Subcutaneous abdominal adipose tissue (tissue), 5 donors: Measurements from ENCODE around the gene SLC4A5.

Source experiments
- H3K27ac ChIP-seq: one replicate; pipeline ENCODE4 v1.7.0; 2013; ENCODE audit warnings: low read depth, mild to moderate bottlenecking, inconsistent platforms, low read length, moderate library complexity
- H3K27me3 ChIP-seq, 5 donors: one replicate each; pipeline ENCODE4 v1.7.0; 2013; ENCODE audit warnings: low read length in 5 of 5, inconsistent platforms in 1 of 5; ENCODE audit not compliant: control insufficient read depth in 5 of 5, insufficient read depth in 4 of 5
- H3K36me3 ChIP-seq, 5 donors: one replicate each; pipeline ENCODE4 v1.7.0; 2013; ENCODE audit warnings: low read length in 5 of 5; ENCODE audit not compliant: control insufficient read depth in 5 of 5, insufficient read depth in 5 of 5
- H3K4me1 ChIP-seq, 5 donors: one replicate each; pipeline ENCODE4 v1.7.0; 2013; ENCODE audit warnings: low read length in 5 of 5, mild to moderate bottlenecking in 3 of 5, moderate library complexity in 1 of 5; ENCODE audit not compliant: control insufficient read depth in 5 of 5, insufficient read depth in 5 of 5
- H3K4me3 ChIP-seq, 5 donors: one replicate each; pipeline ENCODE4 v1.7.0; 2013; ENCODE audit warnings: low read length in 5 of 5, low read depth in 1 of 5
- H3K9ac ChIP-seq, 5 donors: one replicate each; pipeline ENCODE4 v1.7.0; 2013; ENCODE audit warnings: low read length in 5 of 5, mild to moderate bottlenecking in 4 of 5, moderate library complexity in 3 of 5
- H3K9me3 ChIP-seq, 5 donors: one replicate each; pipeline ENCODE4 v1.7.0; 2013; ENCODE audit warnings: low read length in 5 of 5; ENCODE audit not compliant: control insufficient read depth in 5 of 5
- donor health status: healthy.
- donor health status: healthy.
- donor health status: healthy.
- donor health status: healthy.
- donor health status: healthy.

SLC4A5 gene

GRCh38 chr2:74301262-74301661, 42.0 kb downstream of the SLC4A5 start:
- Histone ChIP-seq H3K4me3 (no peak overlapping the region), H3K9ac (no peak overlapping the region), H3K27me3 (no peaks in the 10 kb centered on the region), H3K27ac (no peak overlapping the region), H3K9me3 (peaks cover 0 to 5% (median 0%) of the 10 kb centered on the region in 5 donors), H3K4me1 (no peaks in the 10 kb centered on the region), H3K36me3 (peaks cover 0 to 4% (median 4%) of the 10 kb centered on the region in 5 donors)

- H3K9ac ChIP-seq = no peak overlapping the region
- H3K9me3 ChIP-seq = peaks cover 0 to 5% (median 0%) of the 10 kb centered on the region in 5 donors
- no peaks in the 10 kb centered on the region for H3K4me1 ChIP-seq
- peaks cover 0 to 4% (median 4%) of the 10 kb centered on the region in 5 donors for H3K36me3 ChIP-seq
- no peak overlapping the region for H3K4me3 ChIP-seq
- H3K27ac ChIP-seq = no peak overlapping the region
- no peaks in the 10 kb centered on the region for H3K27me3 ChIP-seq
These were observed 42.7 kb downstream of the SLC4A5 start for GRCh38 chr2:74300506-74300905.

- Histone ChIP-seq H3K9me3 (peaks cover 0 to 5% (median 0%) of the 10 kb centered on the region in 5 donors), H3K4me1 (no peaks in the 10 kb centered on the region), H3K27me3 (no peaks in the 10 kb centered on the region), H3K9ac (no peak overlapping the region), H3K27ac (no peak overlapping the region), H3K4me3 (no peak overlapping the region), H3K36me3 (no peaks in the 10 kb centered on the region)
These were observed 45.3 kb downstream of the SLC4A5 start for GRCh38 chr2:74297950-74298349.

- Histone ChIP-seq H3K4me3 (no peak overlapping the region), H3K9ac (no peak overlapping the region), H3K9me3 (peaks cover 0 to 5% (median 0%) of the 10 kb centered on the region in 5 donors), H3K4me1 (no peaks in the 10 kb centered on the region), H3K36me3 (no peaks in the 10 kb centered on the region), H3K27me3 (no peaks in the 10 kb centered on the region), H3K27ac (no peak overlapping the region)
These were observed 45.8 kb downstream of the SLC4A5 start for GRCh38 chr2:74297391-74297790.

- no peak overlapping the region for H3K4me3 ChIP-seq
- H3K9me3 ChIP-seq = peaks cover 0 to 5% (median 0%) of the 10 kb centered on the region in 5 donors
- H3K9ac ChIP-seq = no peak overlapping the region
- H3K4me1 ChIP-seq = no peaks in the 10 kb centered on the region
- no peaks in the 10 kb centered on the region for H3K27me3 ChIP-seq
- no peaks in the 10 kb centered on the region for H3K36me3 ChIP-seq
- H3K27ac ChIP-seq = no peak overlapping the region
These were observed 49.8 kb downstream of the SLC4A5 start for GRCh38 chr2:74293191-74293991.

- no peaks in the 10 kb centered on the region for H3K36me3 ChIP-seq
- H3K27ac ChIP-seq = no peak overlapping the region
- no peaks in the 10 kb centered on the region for H3K27me3 ChIP-seq
- H3K4me3 ChIP-seq = no peak overlapping the region
- no peaks in the 10 kb centered on the region for H3K4me1 ChIP-seq
- H3K9ac ChIP-seq = no peak overlapping the region
- no peaks in the 10 kb centered on the region for H3K9me3 ChIP-seq
These were observed 50.5 kb downstream of the SLC4A5 start for GRCh38 chr2:74292751-74293150.

- H3K27me3 ChIP-seq = no peaks in the 10 kb centered on the region
- no peaks in the 10 kb centered on the region for H3K9me3 ChIP-seq
- H3K4me1 ChIP-seq = no peaks in the 10 kb centered on the region
- H3K36me3 ChIP-seq = no peaks in the 10 kb centered on the region
- no peak overlapping the region for H3K27ac ChIP-seq
- H3K9ac ChIP-seq = no peak overlapping the region
- no peak overlapping the region for H3K4me3 ChIP-seq
These were observed 51.2 kb downstream of the SLC4A5 start for GRCh38 chr2:74291886-74292621.

GRCh38 chr2:74291218-74291544, 52.0 kb downstream of the SLC4A5 start:
- no peaks in the 10 kb centered on the region for H3K9me3 ChIP-seq
- H3K27ac ChIP-seq = no peak overlapping the region
- no peak overlapping the region for H3K9ac ChIP-seq
- no peaks in the 10 kb centered on the region for H3K4me1 ChIP-seq
- H3K4me3 ChIP-seq = no peak overlapping the region
- no peaks in the 10 kb centered on the region for H3K27me3 ChIP-seq
- H3K36me3 ChIP-seq = no peaks in the 10 kb centered on the region

- peaks cover 0 to under 1% (median 0%) of the 10 kb centered on the region in 5 donors for H3K36me3 ChIP-seq
- no peak overlapping the region for H3K9ac ChIP-seq
- no peak overlapping the region for H3K27ac ChIP-seq
- no peaks in the 10 kb centered on the region for H3K9me3 ChIP-seq
- no peaks in the 10 kb centered on the region for H3K4me1 ChIP-seq
- H3K4me3 ChIP-seq = no peak overlapping the region
- no peaks in the 10 kb centered on the region for H3K27me3 ChIP-seq
These were observed 52.6 kb downstream of the SLC4A5 start for GRCh38 chr2:74290466-74291217.

GRCh38 chr2:74290066-74290465, 53.1 kb downstream of the SLC4A5 start:
- no peak overlapping the region for H3K9ac ChIP-seq
- H3K4me3 ChIP-seq = no peak overlapping the region
- H3K4me1 ChIP-seq = no peaks in the 10 kb centered on the region
- H3K36me3 ChIP-seq = peaks cover 0 to 4% (median 0%) of the 10 kb centered on the region in 5 donors
- no peaks in the 10 kb centered on the region for H3K27me3 ChIP-seq
- no peaks in the 10 kb centered on the region for H3K9me3 ChIP-seq
- no peak overlapping the region for H3K27ac ChIP-seq
